GM12878 (cell line): ENCODE data around the gene STK39. TPM values are rescaled to one million over a fixed set of nuclear protein-coding genes. Genes with fewer than 3 reads are reported as not detected.

Experiments
- ATAC-seq: fragments of 200-7000 bp; cut with Tn5 transposase; 3 replicates; pipeline ENCODE4 v1.9.1; 2020; ENCODE audit warnings: mild to moderate bottlenecking, moderate library complexity
- BruUV-seq: library from RNA; stranded (reverse); fragments of 400-500 nt; replicated peaks from 2 replicates; lab custom pipeline; 2021; lab: Mats Ljungman, UMichigan
- CTCF ChIA-PET: fragments of 300-600 bp; sonication (Branson Sonifier 250); formaldehyde crosslinking; extraction: SDS; loops from one replicate; lab custom pipeline; 2021; ENCODE audit warnings: inconsistent platforms; lab: Yijun Ruan, JAX
- POLR2A ChIA-PET: fragments of 350-600 bp; formaldehyde crosslinking; extraction: SDS; loops from one replicate; lab custom pipeline; 2021; ENCODE audit warnings: inconsistent platforms; lab: Charles Lee
- RAD21 ChIA-PET: fragments of 300-600 bp; sonication (Branson Sonifier 250); formaldehyde crosslinking; loops from one replicate; lab custom pipeline; 2023; ENCODE audit warnings: antibody characterized with exemption; ENCODE audit not compliant: unreplicated experiment; lab: Charles Lee
- SMC1A ChIA-PET: fragments of 300-600 bp; sonication (Branson Sonifier 250); formaldehyde crosslinking; loops from one replicate; lab custom pipeline; 2023; ENCODE audit not compliant: unreplicated experiment, uncharacterized antibody; lab: Charles Lee
- DNase-seq: peaks from one replicate; pipeline ENCODE4 v3.0.0-alpha.2; 2011; ENCODE audit warnings: low read depth, low spot score
- FAIRE-seq: peaks from 3 replicates; lab custom pipeline; 2011; peaks lifted over from hg19 to GRCh38; lab: Jason Lieb, UNC
- H2AFZ ChIP-seq: 2 replicates; pipeline ENCODE4 v1.6.0; 2011; ENCODE audit warnings: low read depth, low read length, control low read depth; ENCODE audit not compliant: control insufficient read depth
- H3K27ac ChIP-seq: 2 replicates; pipeline ENCODE4 v1.5.1; 2011; ENCODE audit warnings: control low read depth; ENCODE audit not compliant: control insufficient read depth, insufficient read depth
- H3K27me3 ChIP-seq, 2 experiments: replicated peaks in 1 of 2; 2 replicates each; pipeline versions ENCODE4 v1.6.0 to v1.6.1; 2011; ENCODE audit warnings: low read length in 1 of 2; ENCODE audit not compliant: control insufficient read depth in 2 of 2, insufficient read depth in 2 of 2
- H3K36me3 ChIP-seq, 2 experiments: 2 replicates each; pipeline ENCODE4 v1.5.1; 2011; ENCODE audit warnings: low read length in 1 of 2; ENCODE audit not compliant: control insufficient read depth in 2 of 2, insufficient read depth in 2 of 2
- H3K4me1 ChIP-seq: 2 replicates; pipeline ENCODE4 v1.6.1; 2011; ENCODE audit warnings: mild to moderate bottlenecking, low read length, moderate library complexity, mixed read lengths; ENCODE audit not compliant: control insufficient read depth, insufficient read depth
- H3K4me2 ChIP-seq: 2 replicates; pipeline ENCODE4 v1.6.0; 2011; ENCODE audit warnings: control low read depth; ENCODE audit not compliant: control insufficient read depth, insufficient read depth
- H3K4me3 ChIP-seq: fragments of 200-600 bp; sonication (generic); 2 replicates; pipeline ENCODE4 v1.5.1; 2016
- H3K79me2 ChIP-seq: 2 replicates; pipeline ENCODE4 v1.6.0; 2011; ENCODE audit warnings: low read length; ENCODE audit not compliant: control insufficient read depth, insufficient read depth
- H3K9ac ChIP-seq: 2 replicates; pipeline ENCODE4 v1.8.0; 2011; ENCODE audit warnings: low read length, control low read depth, mixed read lengths; ENCODE audit not compliant: control insufficient read depth, insufficient read depth
- H3K9me3 ChIP-seq: replicated peaks from 3 replicates; pipeline ENCODE4 v1.5.1; 2011; ENCODE audit warnings: mild to moderate bottlenecking, low read length; ENCODE audit not compliant: control insufficient read depth, insufficient read depth
- H4K20me1 ChIP-seq: 2 replicates; pipeline ENCODE4 v1.6.0; 2011; ENCODE audit not compliant: control insufficient read depth, insufficient read depth
- BHLHE40 ChIP-seq, 2 experiments: fragments of 450-650 bp in 1 of 2; IDR thresholded peaks; 2 replicates each; pipeline ENCODE4 v1.6.1; 2011 to 2017; ENCODE audit warnings: low read depth in 2 of 2, borderline replicate concordance in 1 of 2, improper control_type of control experiment in 1 of 2, low read length in 1 of 2, mild to moderate bottlenecking in 1 of 2
- CHD4 ChIP-seq: fragments of 200-600 bp; sonication (generic); IDR thresholded peaks from 2 replicates; pipeline ENCODE4 v1.6.1; 2016; ENCODE audit warnings: mild to moderate bottlenecking
- KLF5 ChIP-seq: fragments of 450-650 bp; IDR thresholded peaks from 2 replicates; pipeline ENCODE4 v1.6.1; 2014; ENCODE audit warnings: mild to moderate bottlenecking; ENCODE audit not compliant: partially characterized antibody
- POLR2AphosphoS2 ChIP-seq: IDR thresholded peaks from 2 replicates; pipeline ENCODE4 v1.6.1; 2011; ENCODE audit warnings: low read depth, mild to moderate bottlenecking, low read length, improper control_type of control experiment, moderate library complexity
- SREBF1 ChIP-seq: IDR thresholded peaks from 2 replicates; pipeline ENCODE4 v1.6.1; 2012; ENCODE audit warnings: mild to moderate bottlenecking, low read length
- in situ Hi-C: fragments of 300-500 bp; cut with MboI; formaldehyde crosslinking; loops from 9 replicates; pipeline ENCODE4 v1.14.3; 2018; ENCODE audit warnings: mixed read lengths
- intact Hi-C: fragments of 100-400 bp; cut with micrococcal nuclease; formaldehyde crosslinking; loops from one replicate; pipeline ENCODE4 v1.14.2; 2022; ENCODE audit not compliant: unreplicated experiment
- polyA plus RNA-seq, 11 experiments: library from polyadenylated mRNA; depleted of rRNA in 4 of 11; unstranded in 6 of 11; stranded (reverse) in 5 of 11; fragments of >200 nt; fragmentation: Nextera tagmentation in 4 of 11; fragmentation: Illumina TruSeq in 1 of 11; extraction: Ambion mirVana in 4 of 11; extraction: Trizol in 1 of 11; gene quantifications; 1 replicate in 1 of 11; 2 replicates in 10 of 11; pipeline versions ENCODE4 v1.2.1 to v1.2.3, GENCODE V29; 2011 to 2016; ENCODE audit warnings: inconsistent platforms in 2 of 11, missing spikeins in 2 of 11, low read depth in 1 of 11
- total RNA-seq, 4 experiments: library from RNA; depleted of rRNA in 3 of 4; stranded (reverse); fragments of >200 nt in 3 of 4; fragmentation: Illumina TruSeq in 1 of 4; extraction: Trizol in 1 of 4; gene quantifications; 2 replicates each; pipeline versions ENCODE4 v1.2.1 to v1.2.3, GENCODE V29; 2013 to 2021
- TF ChIP-seq, protein P1 (sequence below): fragments of 450-650 bp; IDR thresholded peaks from 2 replicates; pipeline ENCODE4 v1.6.1; 2017; ENCODE audit warnings: mild to moderate bottlenecking
- TF ChIP-seq, protein P2 (sequence below): fragments of 450-650 bp; IDR thresholded peaks from 2 replicates; pipeline ENCODE4 v1.6.1; 2017; ENCODE audit warnings: low read depth, mild to moderate bottlenecking, moderate library complexity
- TF ChIP-seq, protein P3 (sequence below): IDR thresholded peaks from 2 replicates; pipeline ENCODE4 v1.6.1; 2012; ENCODE audit warnings: improper control_type of control experiment, low read depth, low read length; ENCODE audit not compliant: insufficient replicate concordance
- TF ChIP-seq, protein P4 (sequence below): fragments of 450-650 bp; formaldehyde crosslinking; IDR thresholded peaks from 2 replicates; pipeline ENCODE4 v1.4.0; 2020; ENCODE audit warnings: mild to moderate bottlenecking, moderate library complexity

Gene STK39
- total and polyA plus RNA-seq, 10 of the 15 experiments (the other 5 are each of a cell fraction or from before 2014, with no cell fraction given) = 0.03 to 0.21 (median 0.07) TPM; not detected in 5

DNA sequence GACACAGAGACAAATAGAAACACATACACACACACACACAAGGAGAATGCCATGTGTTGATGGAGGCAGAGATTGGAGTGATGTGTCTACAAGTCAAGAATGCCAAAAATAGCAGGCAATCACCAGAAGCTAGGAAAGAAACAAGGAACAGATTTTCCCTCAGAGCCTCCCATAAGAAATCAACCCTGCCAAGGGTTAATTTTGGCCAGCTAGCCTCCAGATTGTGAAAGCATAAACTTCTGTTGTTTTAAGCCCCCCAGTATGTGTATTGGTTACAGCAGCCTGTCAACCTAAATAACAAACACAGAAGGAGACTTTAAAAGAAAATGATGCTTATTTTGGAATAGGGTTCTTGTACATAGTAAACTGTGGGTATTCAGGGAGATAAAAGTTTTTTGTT is 5.6 kb upstream of the STK39 start:
- no peak overlapping the region for H3K27ac ChIP-seq
- FAIRE-seq (no peak), ATAC-seq (no peak), DNase-seq (no peak)
- CTCF ChIA-PET = no interaction called here
- H3K4me3 ChIP-seq = no peak overlapping the region
- H2AFZ ChIP-seq = no peak overlapping the region
- intact Hi-C loops (no loop called here), in situ Hi-C loops (no loop called here)
- no peaks in the 10 kb centered on the region for H3K79me2 ChIP-seq
- no peak overlapping the region for H3K9ac ChIP-seq
- H3K4me1 ChIP-seq = no peaks in the 10 kb centered on the region
- no peak overlapping the region for H3K4me2 ChIP-seq
- no TSS peak for BruUV-seq
- peaks cover 0 to 9% of the 10 kb centered on the region in 2 experiments; a peak in 2 of 4 replicates for H3K27me3 ChIP-seq
- no peaks in the 10 kb centered on the region; the same call in 2 of the 3 replicates for H3K9me3 ChIP-seq
- RAD21 ChIA-PET = no interaction called here
- H4K20me1 ChIP-seq = no peaks in the 10 kb centered on the region
- TF ChIP-seq BHLHE40 (IDR thresholded peaks at IDR 0.05; ENCODE audit: borderline replicate concordance in 1 of 2, low read depth in 2 of 2, low read length in 1 of 2) (no peak), KLF5 (no peak), POLR2AphosphoS2 (no peak), CHD4 (no peak), SREBF1 (no peak)
- TF ChIP-seq, protein P1, sequence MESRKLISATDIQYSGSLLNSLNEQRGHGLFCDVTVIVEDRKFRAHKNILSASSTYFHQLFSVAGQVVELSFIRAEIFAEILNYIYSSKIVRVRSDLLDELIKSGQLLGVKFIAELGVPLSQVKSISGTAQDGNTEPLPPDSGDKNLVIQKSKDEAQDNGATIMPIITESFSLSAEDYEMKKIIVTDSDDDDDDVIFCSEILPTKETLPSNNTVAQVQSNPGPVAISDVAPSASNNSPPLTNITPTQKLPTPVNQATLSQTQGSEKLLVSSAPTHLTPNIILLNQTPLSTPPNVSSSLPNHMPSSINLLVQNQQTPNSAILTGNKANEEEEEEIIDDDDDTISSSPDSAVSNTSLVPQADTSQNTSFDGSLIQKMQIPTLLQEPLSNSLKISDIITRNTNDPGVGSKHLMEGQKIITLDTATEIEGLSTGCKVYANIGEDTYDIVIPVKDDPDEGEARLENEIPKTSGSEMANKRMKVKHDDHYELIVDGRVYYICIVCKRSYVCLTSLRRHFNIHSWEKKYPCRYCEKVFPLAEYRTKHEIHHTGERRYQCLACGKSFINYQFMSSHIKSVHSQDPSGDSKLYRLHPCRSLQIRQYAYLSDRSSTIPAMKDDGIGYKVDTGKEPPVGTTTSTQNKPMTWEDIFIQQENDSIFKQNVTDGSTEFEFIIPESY = no peak
- TF ChIP-seq, protein P2, sequence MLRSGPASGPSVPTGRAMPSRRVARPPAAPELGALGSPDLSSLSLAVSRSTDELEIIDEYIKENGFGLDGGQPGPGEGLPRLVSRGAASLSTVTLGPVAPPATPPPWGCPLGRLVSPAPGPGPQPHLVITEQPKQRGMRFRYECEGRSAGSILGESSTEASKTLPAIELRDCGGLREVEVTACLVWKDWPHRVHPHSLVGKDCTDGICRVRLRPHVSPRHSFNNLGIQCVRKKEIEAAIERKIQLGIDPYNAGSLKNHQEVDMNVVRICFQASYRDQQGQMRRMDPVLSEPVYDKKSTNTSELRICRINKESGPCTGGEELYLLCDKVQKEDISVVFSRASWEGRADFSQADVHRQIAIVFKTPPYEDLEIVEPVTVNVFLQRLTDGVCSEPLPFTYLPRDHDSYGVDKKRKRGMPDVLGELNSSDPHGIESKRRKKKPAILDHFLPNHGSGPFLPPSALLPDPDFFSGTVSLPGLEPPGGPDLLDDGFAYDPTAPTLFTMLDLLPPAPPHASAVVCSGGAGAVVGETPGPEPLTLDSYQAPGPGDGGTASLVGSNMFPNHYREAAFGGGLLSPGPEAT = no peak
- TF ChIP-seq, protein P3, sequence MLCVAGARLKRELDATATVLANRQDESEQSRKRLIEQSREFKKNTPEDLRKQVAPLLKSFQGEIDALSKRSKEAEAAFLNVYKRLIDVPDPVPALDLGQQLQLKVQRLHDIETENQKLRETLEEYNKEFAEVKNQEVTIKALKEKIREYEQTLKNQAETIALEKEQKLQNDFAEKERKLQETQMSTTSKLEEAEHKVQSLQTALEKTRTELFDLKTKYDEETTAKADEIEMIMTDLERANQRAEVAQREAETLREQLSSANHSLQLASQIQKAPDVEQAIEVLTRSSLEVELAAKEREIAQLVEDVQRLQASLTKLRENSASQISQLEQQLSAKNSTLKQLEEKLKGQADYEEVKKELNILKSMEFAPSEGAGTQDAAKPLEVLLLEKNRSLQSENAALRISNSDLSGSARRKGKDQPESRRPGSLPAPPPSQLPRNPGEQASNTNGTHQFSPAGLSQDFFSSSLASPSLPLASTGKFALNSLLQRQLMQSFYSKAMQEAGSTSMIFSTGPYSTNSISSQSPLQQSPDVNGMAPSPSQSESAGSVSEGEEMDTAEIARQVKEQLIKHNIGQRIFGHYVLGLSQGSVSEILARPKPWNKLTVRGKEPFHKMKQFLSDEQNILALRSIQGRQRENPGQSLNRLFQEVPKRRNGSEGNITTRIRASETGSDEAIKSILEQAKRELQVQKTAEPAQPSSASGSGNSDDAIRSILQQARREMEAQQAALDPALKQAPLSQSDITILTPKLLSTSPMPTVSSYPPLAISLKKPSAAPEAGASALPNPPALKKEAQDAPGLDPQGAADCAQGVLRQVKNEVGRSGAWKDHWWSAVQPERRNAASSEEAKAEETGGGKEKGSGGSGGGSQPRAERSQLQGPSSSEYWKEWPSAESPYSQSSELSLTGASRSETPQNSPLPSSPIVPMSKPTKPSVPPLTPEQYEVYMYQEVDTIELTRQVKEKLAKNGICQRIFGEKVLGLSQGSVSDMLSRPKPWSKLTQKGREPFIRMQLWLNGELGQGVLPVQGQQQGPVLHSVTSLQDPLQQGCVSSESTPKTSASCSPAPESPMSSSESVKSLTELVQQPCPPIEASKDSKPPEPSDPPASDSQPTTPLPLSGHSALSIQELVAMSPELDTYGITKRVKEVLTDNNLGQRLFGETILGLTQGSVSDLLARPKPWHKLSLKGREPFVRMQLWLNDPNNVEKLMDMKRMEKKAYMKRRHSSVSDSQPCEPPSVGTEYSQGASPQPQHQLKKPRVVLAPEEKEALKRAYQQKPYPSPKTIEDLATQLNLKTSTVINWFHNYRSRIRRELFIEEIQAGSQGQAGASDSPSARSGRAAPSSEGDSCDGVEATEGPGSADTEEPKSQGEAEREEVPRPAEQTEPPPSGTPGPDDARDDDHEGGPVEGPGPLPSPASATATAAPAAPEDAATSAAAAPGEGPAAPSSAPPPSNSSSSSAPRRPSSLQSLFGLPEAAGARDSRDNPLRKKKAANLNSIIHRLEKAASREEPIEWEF = no peak
- TF ChIP-seq, protein P4, sequence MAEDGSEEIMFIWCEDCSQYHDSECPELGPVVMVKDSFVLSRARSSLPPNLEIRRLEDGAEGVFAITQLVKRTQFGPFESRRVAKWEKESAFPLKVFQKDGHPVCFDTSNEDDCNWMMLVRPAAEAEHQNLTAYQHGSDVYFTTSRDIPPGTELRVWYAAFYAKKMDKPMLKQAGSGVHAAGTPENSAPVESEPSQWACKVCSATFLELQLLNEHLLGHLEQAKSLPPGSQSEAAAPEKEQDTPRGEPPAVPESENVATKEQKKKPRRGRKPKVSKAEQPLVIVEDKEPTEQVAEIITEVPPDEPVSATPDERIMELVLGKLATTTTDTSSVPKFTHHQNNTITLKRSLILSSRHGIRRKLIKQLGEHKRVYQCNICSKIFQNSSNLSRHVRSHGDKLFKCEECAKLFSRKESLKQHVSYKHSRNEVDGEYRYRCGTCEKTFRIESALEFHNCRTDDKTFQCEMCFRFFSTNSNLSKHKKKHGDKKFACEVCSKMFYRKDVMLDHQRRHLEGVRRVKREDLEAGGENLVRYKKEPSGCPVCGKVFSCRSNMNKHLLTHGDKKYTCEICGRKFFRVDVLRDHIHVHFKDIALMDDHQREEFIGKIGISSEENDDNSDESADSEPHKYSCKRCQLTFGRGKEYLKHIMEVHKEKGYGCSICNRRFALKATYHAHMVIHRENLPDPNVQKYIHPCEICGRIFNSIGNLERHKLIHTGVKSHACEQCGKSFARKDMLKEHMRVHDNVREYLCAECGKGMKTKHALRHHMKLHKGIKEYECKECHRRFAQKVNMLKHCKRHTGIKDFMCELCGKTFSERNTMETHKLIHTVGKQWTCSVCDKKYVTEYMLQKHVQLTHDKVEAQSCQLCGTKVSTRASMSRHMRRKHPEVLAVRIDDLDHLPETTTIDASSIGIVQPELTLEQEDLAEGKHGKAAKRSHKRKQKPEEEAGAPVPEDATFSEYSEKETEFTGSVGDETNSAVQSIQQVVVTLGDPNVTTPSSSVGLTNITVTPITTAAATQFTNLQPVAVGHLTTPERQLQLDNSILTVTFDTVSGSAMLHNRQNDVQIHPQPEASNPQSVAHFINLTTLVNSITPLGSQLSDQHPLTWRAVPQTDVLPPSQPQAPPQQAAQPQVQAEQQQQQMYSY (CRISPR knock-in tag) = no peak
- H3K36me3 ChIP-seq = no peaks in the 10 kb centered on the region
- POLR2A ChIA-PET = no interaction called here
- SMC1A ChIA-PET = no interaction called here
